ENCODE data around the gene DXO.
A peak's percentile ranks its signal among the peaks of the same experiment; 100 is the strongest.

DXO gene

GRCh38 chr6:31970604-31971271 lies 1.2 kb downstream of the DXO start:
- peak overlapping the region; percentile 95 for H3K4me2 ChIP-seq (ENCODE audit: low read length)
- peak overlapping the region; percentile 80 for H3K4me3 ChIP-seq (ENCODE audit: low read length)
- no peak overlapping the region for H2AFZ ChIP-seq (ENCODE audit: low read depth, low read length)
- no peaks in the 10 kb centered on the region for H3K9me3 ChIP-seq (ENCODE audit: insufficient read depth, low read length)
- H3K27ac ChIP-seq (ENCODE audit: low read length) = peak overlapping the region; percentile 63; the same call in 1 of the 2 replicates
- H4K20me1 ChIP-seq (ENCODE audit: insufficient read depth, low read length) = no peaks in the 10 kb centered on the region
- no peaks in the 10 kb centered on the region for H3K36me3 ChIP-seq (replicated peaks; ENCODE audit: low read depth, low read length)
- peak overlapping the region; percentile 85 for H3K9ac ChIP-seq (ENCODE audit: low read length)
- peaks cover 14% of the 10 kb centered on the region for H3K4me1 ChIP-seq (ENCODE audit: low read length)
- H3K27me3 ChIP-seq (ENCODE audit: low read depth, low read length) = no peaks in the 10 kb centered on the region
- H3K79me2 ChIP-seq (ENCODE audit: low read length) = peaks cover 11% of the 10 kb centered on the region
- TF ChIP-seq EZH2phosphoT487 (IDR thresholded peaks at IDR 0.05; ENCODE audit: low read depth) = no peak
- TF ChIP-seq CTCF (IDR thresholded peaks at IDR 0.05; ENCODE audit: low read depth, low read length) = no peak

- H2AFZ ChIP-seq (ENCODE audit: low read depth, low read length) = no peak overlapping the region
- H3K9ac ChIP-seq (ENCODE audit: low read length) = no peak overlapping the region
- TF ChIP-seq EZH2phosphoT487 (IDR thresholded peaks at IDR 0.05; ENCODE audit: low read depth) (no peak), CTCF (IDR thresholded peaks at IDR 0.05; ENCODE audit: low read depth, low read length) (no peak)
- no peak overlapping the region for H3K4me3 ChIP-seq (ENCODE audit: low read length)
- no peaks in the 10 kb centered on the region for H3K36me3 ChIP-seq (replicated peaks; ENCODE audit: low read depth, low read length)
- H3K4me2 ChIP-seq (ENCODE audit: low read length) = no peak overlapping the region
- peaks cover 14% of the 10 kb centered on the region for H3K4me1 ChIP-seq (ENCODE audit: low read length)
- H3K27me3 ChIP-seq (ENCODE audit: low read depth, low read length) = no peaks in the 10 kb centered on the region
- no peak overlapping the region for H3K27ac ChIP-seq (ENCODE audit: low read length)
- H4K20me1 ChIP-seq (ENCODE audit: insufficient read depth, low read length) = no peaks in the 10 kb centered on the region
- H3K79me2 ChIP-seq (ENCODE audit: low read length) = peaks cover 11% of the 10 kb centered on the region
- H3K9me3 ChIP-seq (ENCODE audit: insufficient read depth, low read length) = no peaks in the 10 kb centered on the region
Observed at GRCh38 chr6:31969712-31970603, 2.0 kb downstream of the DXO start.

- H3K4me1 ChIP-seq (ENCODE audit: low read length) = peaks cover 14% of the 10 kb centered on the region
- TF ChIP-seq CTCF (IDR thresholded peaks at IDR 0.05; ENCODE audit: low read depth, low read length) = no peak
- H3K36me3 ChIP-seq (replicated peaks; ENCODE audit: low read depth, low read length) = peaks cover 5% of the 10 kb centered on the region
- H3K79me2 ChIP-seq (ENCODE audit: low read length) = peaks cover 11% of the 10 kb centered on the region
- H2AFZ ChIP-seq (ENCODE audit: low read depth, low read length) = no peak overlapping the region
- no peak overlapping the region for H3K4me2 ChIP-seq (ENCODE audit: low read length)
- H3K9ac ChIP-seq (ENCODE audit: low read length) = no peak overlapping the region
- H3K9me3 ChIP-seq (ENCODE audit: insufficient read depth, low read length) = no peaks in the 10 kb centered on the region
- H3K4me3 ChIP-seq (ENCODE audit: low read length) = no peak overlapping the region
- H4K20me1 ChIP-seq (ENCODE audit: insufficient read depth, low read length) = no peaks in the 10 kb centered on the region
- no peaks in the 10 kb centered on the region for H3K27me3 ChIP-seq (ENCODE audit: low read depth, low read length)
- H3K27ac ChIP-seq (ENCODE audit: low read length) = no peak overlapping the region
Observed at GRCh38 chr6:31968791-31969711, 2.9 kb downstream of the DXO start.
